Measurements from ENCODE around the gene DKC1.
"Not testable (repeated sequence)": the region's sequence is repeated elsewhere in the genome, so short reads cannot be mapped to it uniquely, and the experiment has no call there.

The DKC1 gene

DNA sequence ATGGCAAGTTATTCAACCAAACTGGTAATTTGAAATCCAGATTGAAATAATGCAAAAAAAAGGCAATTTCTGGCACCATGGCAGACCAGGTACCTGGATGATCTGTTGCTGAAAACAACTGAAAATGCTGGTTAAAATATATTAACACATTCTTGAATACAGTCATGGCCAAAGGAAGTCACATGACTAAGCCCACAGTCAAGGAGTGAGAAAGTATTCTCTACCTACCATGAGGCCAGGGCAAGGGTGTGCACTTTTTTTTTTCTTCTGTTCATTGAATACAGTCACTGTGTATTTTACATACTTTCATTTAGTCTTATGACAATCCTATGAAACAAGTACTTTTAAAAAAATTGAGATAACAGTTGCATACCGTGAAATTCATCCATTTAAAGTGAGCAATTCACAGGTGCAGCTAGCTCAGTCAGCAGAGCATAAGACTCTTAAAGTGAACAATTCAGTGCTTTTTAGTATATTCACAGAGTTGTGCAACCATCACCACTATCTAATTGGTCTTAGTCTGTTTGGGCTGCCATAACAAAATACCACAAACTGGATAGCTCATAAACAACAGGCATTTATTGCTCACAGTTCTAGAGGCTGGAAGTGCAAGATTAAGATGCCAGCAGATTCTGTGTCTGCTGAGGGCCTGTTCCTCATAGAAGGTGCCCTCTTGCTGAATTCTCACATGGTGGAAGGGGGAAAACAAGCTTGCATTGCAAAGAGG, 47.4 kb downstream of the DKC1 start:
- intact Hi-C loops (cut with DNase I): no loop called here
- DNase-seq: no peak

DNA sequence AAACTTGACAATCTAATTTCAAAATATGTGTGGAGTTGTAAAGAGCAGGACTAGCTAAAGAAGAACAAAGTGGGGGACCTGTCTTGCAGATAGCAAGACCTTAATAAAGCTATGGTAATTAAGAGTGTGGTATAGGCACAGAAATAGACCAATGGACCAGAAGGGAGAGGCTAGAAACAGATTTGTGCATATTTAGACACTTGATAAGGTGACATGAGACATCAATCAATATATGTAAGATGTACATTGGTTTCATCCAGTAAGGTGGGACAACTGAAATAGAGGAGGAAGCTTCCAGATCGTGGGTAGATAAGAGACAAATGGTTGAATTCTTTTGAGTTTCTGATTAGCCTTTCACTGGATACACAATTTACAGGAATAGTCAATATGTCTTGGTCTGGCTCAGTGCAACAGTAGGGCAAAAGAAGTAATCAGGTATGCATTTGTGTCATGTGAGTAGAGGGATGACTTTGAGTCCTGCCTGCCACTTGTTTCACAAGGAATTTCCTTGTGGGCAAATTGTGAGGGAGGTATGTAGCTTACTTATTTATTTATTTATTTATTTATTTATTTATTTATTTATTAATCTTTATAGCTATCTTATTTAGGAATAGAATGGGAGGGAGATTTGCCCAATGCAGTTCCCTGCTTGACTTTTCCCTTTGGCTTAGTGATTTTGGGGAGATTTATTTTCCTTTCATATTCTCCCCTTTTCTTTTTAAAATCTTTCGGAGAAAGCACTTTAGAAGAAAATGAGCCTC, 49.9 kb downstream of the DKC1 start:
- DNase-seq: no peak
- intact Hi-C loops (cut with DNase I): no loop called here

DNA sequence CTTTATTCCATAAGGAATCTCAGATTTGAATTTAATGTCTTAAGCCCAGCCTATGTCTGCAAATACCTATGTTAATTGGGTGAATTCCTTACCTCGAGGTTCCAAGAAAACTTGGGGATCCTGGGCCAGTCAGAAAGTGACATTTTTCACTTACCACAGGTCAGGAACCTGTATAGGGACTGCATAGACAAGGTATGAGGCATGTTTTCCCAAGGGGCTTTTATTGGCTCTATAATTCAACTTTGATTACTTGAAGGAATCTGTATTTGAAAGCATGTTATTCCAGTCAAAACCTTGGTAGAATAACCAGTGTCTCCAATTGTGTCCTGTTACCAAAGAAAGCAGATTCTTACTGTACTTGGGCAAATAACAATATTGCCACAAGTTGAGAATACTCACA, 51.1 kb downstream of the DKC1 start:
- no peak for DNase-seq
- intact Hi-C loops (cut with DNase I): no loop called here

DNA sequence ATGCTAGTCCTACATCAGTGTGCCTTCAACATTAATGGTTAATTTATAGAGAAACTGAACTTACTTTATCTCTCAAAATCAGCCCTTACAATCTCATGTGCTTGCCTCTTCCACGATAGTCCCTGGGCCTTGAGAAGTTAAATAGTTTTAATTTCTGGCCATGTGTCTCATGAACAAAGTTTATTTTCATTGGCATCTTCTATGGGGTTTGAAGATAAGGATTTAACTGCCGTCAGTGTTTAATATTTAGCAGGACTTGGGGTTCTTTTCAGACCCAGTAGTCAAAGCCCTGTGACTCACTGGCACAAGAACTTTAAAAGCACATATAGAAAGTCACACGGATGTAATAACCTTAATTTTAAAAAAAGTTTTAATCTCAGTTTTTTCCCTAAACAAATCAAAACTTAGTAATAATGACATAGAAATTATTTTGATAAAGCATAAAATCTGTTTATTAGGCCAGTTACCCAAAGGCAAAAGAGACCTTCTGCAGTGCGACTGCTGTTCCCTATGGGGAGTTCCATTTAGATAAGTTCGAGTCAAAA, 52.7 kb downstream of the DKC1 start:
- intact Hi-C loops (cut with DNase I): no loop called here
- no peak for DNase-seq

DNA sequence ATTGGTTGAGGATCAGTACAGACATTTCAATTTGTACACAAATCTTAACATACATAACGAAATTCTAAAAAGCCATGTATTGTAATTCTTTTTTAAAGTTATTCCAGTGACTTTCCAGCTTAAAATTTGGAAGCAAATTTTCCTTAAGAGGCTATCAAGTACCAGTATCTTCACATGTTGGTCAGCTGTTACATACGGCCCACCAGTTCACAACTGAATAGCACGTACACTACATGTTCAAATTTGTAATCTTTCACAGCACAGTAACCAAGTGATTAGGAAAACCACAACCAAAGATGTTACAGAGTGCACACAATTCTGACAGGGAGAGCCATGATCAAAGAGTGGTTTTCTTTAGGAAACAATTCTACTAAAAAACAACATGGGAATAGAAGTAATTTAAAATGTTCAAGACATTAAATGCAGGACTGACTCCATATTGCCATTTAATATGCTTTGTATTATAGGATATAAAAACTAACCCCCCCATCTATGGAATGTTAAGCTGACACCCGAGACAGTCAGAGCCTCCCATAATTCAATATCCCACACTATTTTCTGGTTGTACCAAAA, 53.7 kb downstream of the DKC1 start:
- intact Hi-C loops (cut with DNase I); DNase-seq: not testable (repeated sequence)

DNA sequence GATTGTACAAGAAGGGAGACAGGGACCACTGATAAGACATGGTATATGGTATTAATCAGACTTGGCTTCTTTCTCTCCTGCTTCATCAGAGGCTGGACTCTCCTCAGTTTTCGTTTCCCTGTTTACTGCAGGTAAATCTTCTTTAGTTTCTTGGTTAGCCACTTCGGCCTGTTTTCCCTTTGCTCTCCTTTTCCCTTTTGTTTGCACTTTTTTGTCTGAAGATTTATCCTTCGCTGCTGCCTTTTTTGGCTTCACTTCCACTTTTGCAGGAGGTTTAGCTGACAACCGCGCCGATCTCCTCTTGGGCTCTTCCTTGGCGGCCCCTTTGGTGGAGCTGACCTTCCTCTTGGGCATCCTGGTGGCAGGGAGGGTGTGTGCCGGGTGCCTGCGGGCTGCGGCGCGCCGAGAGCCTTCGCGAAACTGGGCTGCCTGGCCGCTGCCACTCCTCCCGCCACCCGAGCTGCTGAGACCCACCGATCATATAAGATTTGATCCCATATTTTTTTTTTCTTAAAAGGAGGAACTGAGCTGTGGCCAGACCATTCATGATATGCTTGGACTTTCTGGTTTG, 54.5 kb downstream of the DKC1 start:
- intact Hi-C loops (cut with DNase I); DNase-seq: not testable (repeated sequence)

DNA sequence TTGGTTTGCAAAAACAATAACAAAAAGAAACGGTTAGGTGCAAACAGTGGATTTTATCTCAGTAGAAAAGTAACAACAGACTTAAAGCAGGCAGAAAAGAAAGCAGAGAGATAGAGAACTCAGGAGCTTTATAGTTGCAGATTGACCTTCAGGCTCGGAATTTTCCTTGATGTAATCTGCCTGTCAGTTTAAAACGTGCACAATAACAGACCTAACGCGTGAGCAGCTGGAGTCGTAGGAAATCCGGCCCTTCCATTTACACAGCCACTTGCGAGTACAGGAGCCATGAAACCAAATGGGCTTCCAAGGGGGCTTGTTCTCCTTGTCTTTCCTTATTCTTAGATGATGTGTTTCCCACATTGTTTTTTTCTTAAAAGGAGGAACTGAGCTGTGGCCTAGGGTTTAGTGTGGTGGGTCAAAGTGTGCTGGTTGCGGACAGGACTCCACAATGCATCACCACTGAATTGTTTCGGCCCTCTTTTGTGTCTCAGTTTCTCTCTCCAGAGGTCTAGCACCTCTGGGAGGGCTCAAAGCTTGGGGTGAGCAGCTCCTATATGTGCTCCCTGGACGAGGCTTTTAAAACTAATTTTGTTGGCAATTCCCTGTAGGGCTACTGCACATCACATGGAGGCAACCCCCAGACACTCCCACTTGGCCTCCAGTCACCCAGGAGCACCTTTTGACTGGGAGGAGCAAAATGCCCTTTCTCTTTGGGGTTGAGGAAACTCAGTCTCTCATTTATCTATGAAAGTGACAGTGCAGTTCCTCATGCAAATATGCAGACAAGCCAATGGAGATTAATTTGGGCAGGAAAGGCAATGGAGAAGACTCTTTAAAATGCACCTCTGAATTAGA, 56.5 kb downstream of the DKC1 start:
- DNase-seq: no peak
- intact Hi-C loops (cut with DNase I): no loop called here

DNA sequence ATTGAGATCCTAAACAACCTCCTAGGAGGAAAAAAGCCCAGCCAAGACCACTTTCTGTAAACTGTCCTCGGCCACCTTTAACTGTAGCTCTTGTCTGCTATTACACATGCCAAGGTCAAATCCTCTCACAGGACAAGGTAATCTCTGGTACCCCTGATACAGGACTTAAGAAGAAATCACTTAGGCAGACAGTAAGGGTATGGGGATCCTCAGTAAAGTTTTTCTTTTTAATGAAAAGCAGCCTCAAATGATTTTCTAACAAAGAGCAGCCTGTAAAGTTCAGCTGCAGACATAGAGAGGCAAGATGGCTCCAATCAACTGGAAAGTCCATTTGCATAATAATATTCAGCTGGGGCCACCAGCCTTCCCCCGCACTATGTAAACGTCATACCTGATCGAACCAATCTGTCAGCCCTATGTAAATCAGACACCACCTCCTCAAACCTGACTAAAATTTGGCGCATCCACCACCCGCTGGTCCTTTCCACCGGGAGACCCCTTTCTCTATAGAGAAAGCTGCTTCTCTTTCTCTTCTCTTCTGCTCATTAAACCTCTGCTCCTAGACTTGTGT, 57.2 kb downstream of the DKC1 start:
- intact Hi-C loops (cut with DNase I): no loop called here
- no peak for DNase-seq

DNA sequence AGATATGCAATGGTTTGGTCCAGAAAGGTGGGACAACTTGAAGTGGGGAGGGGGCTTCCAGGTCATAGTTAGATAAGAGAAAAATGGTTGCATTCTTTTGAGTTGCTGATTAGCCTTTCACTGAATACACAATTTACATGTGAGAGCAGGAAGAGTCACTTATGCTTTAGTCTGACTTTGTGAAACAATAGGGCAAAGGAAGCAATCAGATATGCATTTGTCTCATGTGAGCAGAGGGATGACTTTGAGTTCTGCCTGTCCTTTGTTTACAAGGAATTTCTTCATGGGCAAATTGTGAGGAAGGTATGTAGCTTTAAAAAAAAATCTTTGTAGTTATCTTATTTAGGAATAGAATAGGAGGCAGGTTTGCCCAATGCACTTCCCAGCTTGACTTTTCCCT, 58.9 kb downstream of the DKC1 start:
- no peak for DNase-seq
- intact Hi-C loops (cut with DNase I): no loop called here

DNA sequence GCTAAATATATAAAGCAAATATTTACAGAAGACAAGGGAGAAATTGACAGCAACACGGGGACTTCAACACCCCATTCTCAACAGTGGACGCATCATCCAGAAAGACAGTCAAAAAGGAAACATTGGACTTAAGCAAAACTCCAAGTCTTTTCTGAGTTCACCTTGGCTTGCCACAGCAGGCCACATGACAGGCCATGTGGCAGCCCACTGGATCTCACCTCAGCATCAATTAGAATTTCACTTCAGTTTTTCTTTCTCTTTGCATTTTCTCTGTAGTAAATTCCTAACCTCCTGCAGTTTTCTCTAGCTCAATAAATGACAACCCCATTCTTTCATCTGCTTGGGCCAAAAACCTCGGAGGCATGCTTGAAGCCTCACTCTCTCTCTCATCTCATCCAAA, 59.4 kb downstream of the DKC1 start:
- DNase-seq: no peak
- intact Hi-C loops (cut with DNase I): no loop called here

DNA sequence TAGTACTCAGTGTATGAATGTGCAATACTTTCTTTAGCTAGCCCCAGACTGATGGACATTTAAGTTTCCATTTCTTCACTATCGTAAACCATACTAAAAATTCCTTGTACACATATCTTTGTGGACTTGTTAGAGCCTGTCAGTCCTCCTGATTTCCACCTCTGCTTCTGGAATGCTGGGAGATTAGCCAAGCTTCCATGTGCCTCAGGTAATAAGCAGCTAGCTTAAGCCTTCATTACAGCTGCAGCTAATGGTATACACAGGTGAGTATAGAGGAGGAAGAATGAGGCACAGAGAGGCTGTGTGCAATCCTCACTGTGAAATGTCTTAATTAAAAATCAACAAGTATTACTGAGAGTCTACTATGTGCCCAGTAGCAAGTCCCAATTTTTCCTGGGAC, 62.0 kb downstream of the DKC1 start:
- no peak for DNase-seq
- intact Hi-C loops (cut with DNase I): no loop called here

DNA sequence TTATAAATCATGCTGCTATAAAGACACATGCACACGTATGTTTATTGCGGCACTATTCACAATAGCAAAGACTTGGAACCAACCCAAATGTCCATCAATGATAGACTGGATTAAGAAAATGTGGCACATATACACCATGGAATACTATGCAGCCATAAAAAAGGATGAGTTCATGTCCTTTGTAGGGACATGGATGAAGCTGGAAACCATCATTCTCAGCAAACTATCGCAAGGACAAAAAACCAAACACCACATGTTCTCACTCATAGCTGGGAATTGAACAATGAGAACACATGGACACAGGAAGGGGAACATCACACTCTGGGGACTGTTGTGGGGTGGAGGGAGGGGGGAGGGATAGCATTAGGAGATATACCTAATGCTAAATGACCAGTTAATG, 62.9 kb downstream of the DKC1 start:
- DNase-seq; intact Hi-C loops (cut with DNase I): not testable (repeated sequence)
